ENCODE data around the gene MRPS6. TPM values are rescaled to one million over a fixed set of nuclear protein-coding genes. Genes with fewer than 3 reads are reported as not detected.

The MRPS6 gene
- total and polyA plus RNA-seq, 2 of the 13 experiments (the other 11 are each of a cell fraction or from before 2014, with no cell fraction given), result 14.2 to 26.9 TPM

GRCh38 chr21:34093083-34093482 lies 19.7 kb downstream of the MRPS6 start (continued):
- TF ChIP-seq, protein P1, sequence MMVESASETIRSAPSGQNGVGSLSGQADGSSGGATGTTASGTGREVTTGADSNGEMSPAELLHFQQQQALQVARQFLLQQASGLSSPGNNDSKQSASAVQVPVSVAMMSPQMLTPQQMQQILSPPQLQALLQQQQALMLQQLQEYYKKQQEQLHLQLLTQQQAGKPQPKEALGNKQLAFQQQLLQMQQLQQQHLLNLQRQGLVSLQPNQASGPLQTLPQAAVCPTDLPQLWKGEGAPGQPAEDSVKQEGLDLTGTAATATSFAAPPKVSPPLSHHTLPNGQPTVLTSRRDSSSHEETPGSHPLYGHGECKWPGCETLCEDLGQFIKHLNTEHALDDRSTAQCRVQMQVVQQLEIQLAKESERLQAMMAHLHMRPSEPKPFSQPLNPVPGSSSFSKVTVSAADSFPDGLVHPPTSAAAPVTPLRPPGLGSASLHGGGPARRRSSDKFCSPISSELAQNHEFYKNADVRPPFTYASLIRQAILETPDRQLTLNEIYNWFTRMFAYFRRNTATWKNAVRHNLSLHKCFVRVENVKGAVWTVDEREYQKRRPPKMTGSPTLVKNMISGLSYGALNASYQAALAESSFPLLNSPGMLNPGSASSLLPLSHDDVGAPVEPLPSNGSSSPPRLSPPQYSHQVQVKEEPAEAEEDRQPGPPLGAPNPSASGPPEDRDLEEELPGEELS (CRISPR knock-in tag; IDR thresholded peaks at IDR 0.05), result no peak

- WGBS (ENCODE audit: low lambda C conversion rate), result 93% methylated on average over 7 of the region's 7 CpGs
- TF ChIP-seq MNT (IDR thresholded peaks at IDR 0.05) (0 out of 2 replicates have a peak, but pooled peaks have one; percentile 26), KLF9 (CRISPR knock-in tag; IDR thresholded peaks at IDR 0.05; ENCODE audit: low read depth) (no peak)
- ATAC-seq, result no peak
- Histone ChIP-seq H3K9ac (ENCODE audit: insufficient read depth, low read depth, low read length) (no peak overlapping the region), H3K36me3 (replicated peaks in 1 of 2; ENCODE audit: control insufficient read depth in 1 of 2, insufficient read depth in 2 of 2, low read length in 2 of 2) (peaks cover 10 to 23% of the 10 kb centered on the region in 2 experiments; a peak in 3 of 5 replicates), H3K9me3 (ENCODE audit: low read length) (no peaks in the 10 kb centered on the region), H3K27me3 (ENCODE audit: control insufficient read depth in 1 of 2, insufficient read depth in 2 of 2, low read length in 2 of 2) (no peaks in the 10 kb centered on the region), H3K4me3 (replicated peaks in 1 of 3; ENCODE audit: insufficient read depth in 1 of 3, low read depth in 2 of 3, low read length in 3 of 3) (no peak overlapping the region), H3K79me2 (ENCODE audit: insufficient read depth, low read length) (peaks cover 27% of the 10 kb centered on the region), H3K4me2 (ENCODE audit: low read depth, low read length) (no peak overlapping the region), H3K27ac (ENCODE audit: extremely low read length, insufficient read depth, low read length) (no peak overlapping the region), H3K4me1 (ENCODE audit: insufficient read depth, low read length) (peaks cover 7% of the 10 kb centered on the region), H2AFZ (ENCODE audit: low read length) (no peak overlapping the region), H4K20me1 (ENCODE audit: insufficient read depth, low read length) (no peaks in the 10 kb centered on the region)
- no peak for FAIRE-seq
- ChIA-PET POLR2A (no interaction called here), CTCF (ENCODE audit: low intra/inter-chr PET ratio, low total read pairs) (no interaction called here)
- no TSS peak for BruUV-seq (replicated peaks)
- no peak for DNase-seq (ENCODE audit: low spot score)
- intact Hi-C loops (cut with micrococcal nuclease; ENCODE audit: unreplicated experiment) (no loop called here), in situ Hi-C loops (cut with HindIII; ENCODE audit: extremely low pct_ligation_motif_present, low pct_unique_long_range_greater_than_20kb) (loop anchor here (10.0 kb wide), 1 partner anchor 60 kb away; no protein-coding TSS in a partner anchor)
These were observed 21.6 kb downstream of the MRPS6 start for GRCh38 chr21:34094949-34095348.

All from HepG2 (cell line).